ENCODE data around the gene GALNTL6.

The GALNTL6 gene

DNA sequence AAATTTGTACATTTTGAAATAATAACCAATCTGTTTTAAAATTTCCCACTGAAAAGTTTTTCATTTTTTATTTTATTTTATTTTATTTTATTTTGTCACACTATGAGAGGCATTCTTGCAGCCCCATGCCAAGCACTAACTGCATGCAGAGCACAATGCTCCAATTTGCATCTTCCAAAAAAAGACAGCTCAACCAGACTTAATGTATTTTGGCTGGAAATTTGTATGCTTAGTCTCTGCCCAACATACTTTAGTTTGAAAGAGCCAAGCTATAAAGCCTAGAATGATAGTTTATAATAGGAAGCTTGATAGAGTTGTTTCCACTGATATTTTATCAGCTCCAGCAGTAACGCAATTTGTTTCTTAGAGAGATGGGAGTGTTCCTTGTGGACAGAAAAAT is 235.5 kb downstream of the GALNTL6 start:
- DNase-seq (ENCODE audit: low read depth in 1 of 2, low spot score in 1 of 2): no peak
- Histone ChIP-seq H3K27ac (replicated peaks) (no peak overlapping the region), H3K27me3 (ENCODE audit: insufficient read depth, poor library complexity, severe bottlenecking) (no peaks in the 10 kb centered on the region), H3K4me3 (replicated peaks; ENCODE audit: insufficient read depth, low read length) (no peak overlapping the region)
- no peak for TF ChIP-seq REST (IDR thresholded peaks at IDR 0.05; ENCODE audit: insufficient replicate concordance, low read depth)
- TF ChIP-seq GABPA (IDR thresholded peaks at IDR 0.05; ENCODE audit: low read depth): no peak

DNA sequence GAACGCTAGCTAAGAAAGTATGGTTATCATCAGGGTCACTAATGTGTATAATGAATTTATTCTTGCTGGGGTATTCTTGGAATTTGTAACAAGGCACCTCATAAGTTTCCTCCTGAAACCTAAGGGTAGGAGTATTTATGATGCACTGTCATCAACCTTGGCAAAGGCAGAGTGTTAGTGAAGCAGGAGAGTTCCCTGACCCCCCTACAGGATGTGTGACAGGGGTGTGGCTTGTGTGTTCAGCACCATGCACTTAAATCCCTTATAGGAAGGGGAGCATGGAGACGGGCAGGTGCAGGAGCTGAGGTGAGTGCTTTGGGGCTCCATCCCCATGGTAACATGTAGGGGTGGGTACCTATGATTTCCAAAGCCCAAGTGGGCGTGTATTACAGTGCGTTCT is 237.7 kb downstream of the GALNTL6 start:
- no peaks in the 10 kb centered on the region for H3K27me3 ChIP-seq (ENCODE audit: insufficient read depth, poor library complexity, severe bottlenecking)
- DNase-seq (ENCODE audit: low read depth in 1 of 2, low spot score in 1 of 2): no peak
- no peak overlapping the region for H3K27ac ChIP-seq (replicated peaks)
- no peak for TF ChIP-seq POLR2AphosphoS5 (IDR thresholded peaks at IDR 0.05; ENCODE audit: low read depth)
- TF ChIP-seq CTCF (IDR thresholded peaks at IDR 0.05; ENCODE audit: insufficient read depth, low read length): no peak
- no peak for TF ChIP-seq REST (IDR thresholded peaks at IDR 0.05; ENCODE audit: insufficient replicate concordance, low read depth)
- no peak for TF ChIP-seq GABPA (IDR thresholded peaks at IDR 0.05; ENCODE audit: low read depth)
- no peak for TF ChIP-seq SPI1 (IDR thresholded peaks at IDR 0.05; ENCODE audit: borderline replicate concordance, low read depth)
- no peak overlapping the region for H3K4me3 ChIP-seq (replicated peaks; ENCODE audit: insufficient read depth, low read length)

- DNase-seq (ENCODE audit: low read depth in 1 of 2, low spot score in 1 of 2): no peak
Measured at GRCh38 chr4:172055046-172055445, 241.8 kb downstream of the GALNTL6 start.

More at GRCh38 chr4:172055046-172055445, 241.8 kb downstream of the GALNTL6 start:
- H3K27me3 ChIP-seq (ENCODE audit: insufficient read depth, poor library complexity, severe bottlenecking): no peaks in the 10 kb centered on the region
- H3K4me3 ChIP-seq (replicated peaks; ENCODE audit: insufficient read depth, low read length): no peak overlapping the region
- TF ChIP-seq REST (IDR thresholded peaks at IDR 0.05; ENCODE audit: insufficient replicate concordance, low read depth) (no peak), GABPA (IDR thresholded peaks at IDR 0.05; ENCODE audit: low read depth) (no peak), SPI1 (IDR thresholded peaks at IDR 0.05; ENCODE audit: borderline replicate concordance, low read depth) (no peak), POLR2AphosphoS5 (IDR thresholded peaks at IDR 0.05; ENCODE audit: low read depth) (no peak), CTCF (IDR thresholded peaks at IDR 0.05; ENCODE audit: insufficient read depth, low read length) (no peak)
- no peak overlapping the region for H3K27ac ChIP-seq (replicated peaks)

Measured in HL-60 (cell line).